ACC112 (cell line): Measurements from ENCODE around the gene BTBD9.

ENCODE experiments used
- H2AFZ ChIP-seq: fragments of 200-600 bp; sonication (generic); one replicate; pipeline ENCODE4 v1.6.0; 2017; ENCODE audit warnings: antibody characterized with exemption, low read length; ENCODE audit not compliant: unreplicated experiment
- H3K27ac ChIP-seq: fragments of 200-600 bp; sonication (generic); 2 replicates; pipeline ENCODE4 v1.5.1; 2014; ENCODE audit warnings: low read depth, mild to moderate bottlenecking, antibody characterized with exemption, low read length, moderate library complexity
- H3K27me3 ChIP-seq: fragments of 200-600 bp; sonication (generic); 2 replicates; pipeline ENCODE4 v1.6.1; 2014; ENCODE audit warnings: mild to moderate bottlenecking, antibody characterized with exemption, low read length, moderate library complexity, mixed read lengths; ENCODE audit not compliant: insufficient read depth
- H3K36me3 ChIP-seq: fragments of 200-600 bp; sonication (generic); 2 replicates; pipeline ENCODE4 v1.6.1; 2016; ENCODE audit warnings: mild to moderate bottlenecking, antibody characterized with exemption, low read length, moderate library complexity, mixed read lengths; ENCODE audit not compliant: insufficient read depth
- H3K4me1 ChIP-seq: fragments of 200-600 bp; sonication (generic); one replicate; pipeline ENCODE4 v1.6.1; 2016; ENCODE audit warnings: low read length, mixed read lengths; ENCODE audit not compliant: insufficient read depth, unreplicated experiment, control insufficient read depth
- H3K4me3 ChIP-seq: fragments of 200-600 bp; sonication (generic); 2 replicates; pipeline ENCODE4 v1.5.1; 2014; ENCODE audit warnings: mild to moderate bottlenecking, low read depth, low read length
- H3K79me2 ChIP-seq: fragments of 200-600 bp; sonication (generic); one replicate; pipeline ENCODE4 v1.6.0; 2016; ENCODE audit warnings: low read length; ENCODE audit not compliant: control insufficient read depth, unreplicated experiment, insufficient read depth

Gene BTBD9

DNA sequence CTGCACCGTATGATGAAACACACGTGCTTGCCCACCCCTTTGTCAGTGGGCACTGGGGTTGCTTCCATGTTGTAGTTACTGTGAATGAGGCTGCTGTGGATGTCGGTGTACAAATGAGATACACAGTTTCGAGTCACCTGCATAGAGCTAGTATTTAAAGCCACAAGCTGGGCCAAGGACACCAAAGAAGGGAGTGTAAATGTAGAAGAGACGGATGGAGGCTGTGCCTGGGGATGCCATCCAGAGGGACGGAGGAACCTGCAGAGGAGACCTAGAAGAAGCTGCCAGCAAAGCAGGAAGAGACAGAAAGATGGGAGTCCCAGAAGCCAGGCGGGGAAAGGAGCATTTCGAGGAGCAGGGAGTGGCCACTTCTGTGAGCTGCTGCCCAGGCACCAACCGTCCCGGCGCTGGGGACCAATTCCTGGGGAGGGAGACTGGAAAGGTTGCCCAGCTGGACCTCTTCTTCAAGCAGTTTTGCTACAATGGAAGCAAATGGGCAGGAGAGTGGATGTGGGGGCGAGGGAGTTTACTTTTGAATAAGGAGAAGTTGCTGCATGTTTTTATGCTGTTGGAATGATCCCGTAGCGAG is 480.9 kb downstream of the BTBD9 start:
- Histone ChIP-seq H3K4me3 (no peak overlapping the region), H3K36me3 (no peaks in the 10 kb centered on the region; the same call in 1 of the 2 replicates), H3K4me1 (peaks cover 15% of the 10 kb centered on the region), H3K79me2 (no peaks in the 10 kb centered on the region), H3K27me3 (no peaks in the 10 kb centered on the region), H2AFZ (no peak overlapping the region), H3K27ac (no peak overlapping the region)

DNA sequence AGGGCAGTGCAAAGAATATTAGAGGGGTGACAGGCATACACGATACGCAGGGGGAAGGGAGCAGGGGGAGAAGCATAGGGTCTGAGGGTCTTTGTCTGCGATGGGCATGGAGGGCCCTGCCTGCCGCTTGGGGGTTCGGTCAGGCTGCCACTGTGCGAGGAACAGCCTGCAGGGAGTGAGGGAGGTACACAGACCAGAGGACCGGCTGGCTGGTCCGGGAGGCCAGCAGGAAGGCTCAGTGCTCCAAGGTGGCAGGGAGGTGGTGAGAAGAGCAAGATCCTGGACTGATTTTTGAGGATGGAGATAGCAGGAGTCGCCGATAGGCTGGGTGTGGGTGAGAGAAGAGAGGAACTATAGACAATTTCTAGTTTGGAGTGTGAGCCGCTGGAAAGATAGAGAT is 481.8 kb downstream of the BTBD9 start:
- Histone ChIP-seq H3K79me2 (no peaks in the 10 kb centered on the region), H3K27ac (no peak overlapping the region), H3K36me3 (no peaks in the 10 kb centered on the region; the same call in 1 of the 2 replicates), H3K4me3 (no peak overlapping the region), H3K4me1 (peaks cover 15% of the 10 kb centered on the region), H3K27me3 (no peaks in the 10 kb centered on the region), H2AFZ (no peak overlapping the region)

- Histone ChIP-seq H3K79me2 (no peaks in the 10 kb centered on the region), H3K4me3 (no peak overlapping the region), H3K36me3 (no peaks in the 10 kb centered on the region; the same call in 1 of the 2 replicates), H2AFZ (no peak overlapping the region), H3K27me3 (no peaks in the 10 kb centered on the region), H3K27ac (no peak overlapping the region), H3K4me1 (peaks cover 15% of the 10 kb centered on the region)
Measured at GRCh38 chr6:38156818-38157565, 482.7 kb downstream of the BTBD9 start.

GRCh38 chr6:38155621-38156204 is 484.0 kb downstream of the BTBD9 start:
- Histone ChIP-seq H3K4me1 (peaks cover 15% of the 10 kb centered on the region), H3K27me3 (no peaks in the 10 kb centered on the region), H3K36me3 (no peaks in the 10 kb centered on the region; the same call in 1 of the 2 replicates), H3K79me2 (no peaks in the 10 kb centered on the region), H2AFZ (no peak overlapping the region), H3K4me3 (no peak overlapping the region), H3K27ac (peak overlapping the region; percentile 78)

- H3K27ac ChIP-seq = peak overlapping the region; percentile 78
- H3K36me3 ChIP-seq = no peaks in the 10 kb centered on the region; the same call in 1 of the 2 replicates
- H3K4me3 ChIP-seq = no peak overlapping the region
- H3K4me1 ChIP-seq = peaks cover 15% of the 10 kb centered on the region
- no peaks in the 10 kb centered on the region for H3K79me2 ChIP-seq
- no peak overlapping the region for H2AFZ ChIP-seq
- H3K27me3 ChIP-seq = no peaks in the 10 kb centered on the region
Measured at GRCh38 chr6:38155144-38155543, 484.6 kb downstream of the BTBD9 start.

DNA sequence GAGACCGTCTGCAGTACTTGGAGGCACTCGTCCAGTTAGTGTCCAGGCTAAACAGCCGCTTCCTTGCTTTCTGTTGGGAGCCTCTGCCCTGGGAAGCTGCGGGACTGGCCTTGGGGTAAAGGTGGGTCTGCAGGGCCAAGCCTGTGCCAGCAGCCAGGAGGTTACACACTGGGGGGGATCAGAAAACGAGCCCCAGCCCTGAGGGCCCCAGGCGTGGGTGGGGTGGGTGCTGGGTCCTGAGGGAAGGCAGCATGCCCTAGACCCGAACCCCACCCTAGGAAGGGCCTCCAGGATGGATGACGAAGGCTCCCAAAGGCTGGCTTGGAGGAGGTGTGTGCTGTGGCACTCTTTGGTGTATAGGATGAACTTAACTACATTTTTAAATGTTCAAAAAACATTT is 485.0 kb downstream of the BTBD9 start:
- Histone ChIP-seq H3K4me1 (peaks cover 15% of the 10 kb centered on the region), H3K27ac (peak overlapping the region; percentile 78; the same call in 1 of the 2 replicates), H3K4me3 (no peak overlapping the region), H2AFZ (no peak overlapping the region), H3K27me3 (no peaks in the 10 kb centered on the region), H3K79me2 (peaks cover 3% of the 10 kb centered on the region), H3K36me3 (no peaks in the 10 kb centered on the region)

DNA sequence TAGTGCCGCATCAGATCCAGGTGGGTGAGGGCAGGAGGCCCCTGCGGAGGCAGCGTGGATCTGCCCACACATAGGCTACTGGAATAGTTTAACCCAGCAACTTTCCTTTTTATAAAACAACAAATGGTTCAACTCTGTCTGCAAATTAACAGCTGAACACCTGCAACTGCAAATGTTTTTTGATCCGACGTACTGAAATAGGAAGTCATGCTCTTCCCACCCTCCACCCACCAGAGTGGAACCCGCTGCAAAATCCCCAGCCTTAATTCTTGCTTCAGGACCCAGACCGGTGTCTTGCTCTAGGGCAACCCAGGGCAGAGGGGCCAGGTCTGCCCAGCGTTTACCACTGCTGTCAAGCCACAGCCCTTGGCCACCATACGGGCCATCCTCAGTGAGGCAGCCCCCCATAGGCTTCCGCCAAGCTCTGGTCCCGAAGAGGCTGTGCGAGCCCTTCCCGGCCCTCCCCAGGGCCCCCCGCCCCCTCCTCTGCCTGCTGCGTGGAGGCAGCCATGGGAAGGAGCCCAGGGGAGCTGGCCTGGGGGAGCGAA is 485.9 kb downstream of the BTBD9 start:
- Histone ChIP-seq H3K79me2 (peaks cover 3% of the 10 kb centered on the region), H3K27me3 (no peaks in the 10 kb centered on the region), H3K4me3 (no peak overlapping the region), H3K36me3 (no peaks in the 10 kb centered on the region), H2AFZ (no peak overlapping the region), H3K27ac (no peak overlapping the region), H3K4me1 (peaks cover 15% of the 10 kb centered on the region)

GRCh38 chr6:38153076-38153797 is 486.5 kb downstream of the BTBD9 start:
- Histone ChIP-seq H3K4me1 (peaks cover 15% of the 10 kb centered on the region), H2AFZ (no peak overlapping the region), H3K36me3 (no peaks in the 10 kb centered on the region), H3K27me3 (no peaks in the 10 kb centered on the region), H3K4me3 (no peak overlapping the region), H3K27ac (no peak overlapping the region), H3K79me2 (peaks cover 8% of the 10 kb centered on the region)

GRCh38 chr6:38152620-38153019 is 487.1 kb downstream of the BTBD9 start:
- Histone ChIP-seq H2AFZ (no peak overlapping the region), H3K4me1 (peaks cover 15% of the 10 kb centered on the region), H3K27me3 (no peaks in the 10 kb centered on the region), H3K36me3 (no peaks in the 10 kb centered on the region), H3K27ac (no peak overlapping the region), H3K79me2 (peaks cover 12% of the 10 kb centered on the region), H3K4me3 (no peak overlapping the region)
